CD14-positive monocyte (primary cell): ENCODE measurements around the gene AGAP1. TPM values are rescaled to one million over a fixed set of nuclear protein-coding genes. Genes with fewer than 3 reads are reported as not detected.
A peak's percentile ranks its signal among the peaks of the same experiment; 100 is the strongest.

Source experiments
- DNase-seq, 3 donors: peaks; one replicate each; pipeline ENCODE4 v3.0.0-alpha.2; 2011 to 2022
- H2AFZ ChIP-seq: 2 replicates; pipeline ENCODE4 v1.6.0; 2012; ENCODE audit warnings: mild to moderate bottlenecking, low read depth, low read length, inconsistent platforms; ENCODE audit not compliant: insufficient read depth, poor library complexity, severe bottlenecking
- H3K27ac ChIP-seq, 2 donors: 1 replicate in 1 of 2; 2 replicates in 1 of 2; pipeline ENCODE4 v1.5.1; 2012 to 2013; ENCODE audit warnings: low read length in 2 of 2, control low read depth in 1 of 2, inconsistent platforms in 1 of 2, low read depth in 1 of 2, mild to moderate bottlenecking in 1 of 2
- H3K27me3 ChIP-seq, 2 donors: one replicate each; pipeline versions ENCODE4 v1.6.0 to v1.6.1; 2011 to 2013; ENCODE audit warnings: low read length in 2 of 2; ENCODE audit not compliant: control insufficient read depth in 2 of 2, insufficient read depth in 2 of 2
- H3K36me3 ChIP-seq, 2 donors: replicated peaks in 1 of 2; 1 replicate in 1 of 2; 2 replicates in 1 of 2; pipeline versions ENCODE4 v1.5.1 to v1.6.1; 2012 to 2013; ENCODE audit warnings: low read length in 2 of 2, control low read depth in 1 of 2, inconsistent platforms in 1 of 2, mild to moderate bottlenecking in 1 of 2; ENCODE audit not compliant: insufficient read depth in 2 of 2, control insufficient read depth in 1 of 2
- H3K4me1 ChIP-seq, 2 donors: 1 replicate in 1 of 2; 2 replicates in 1 of 2; pipeline versions ENCODE4 v1.5.1 to v1.6.1; 2012 to 2013; ENCODE audit warnings: low read length in 2 of 2, control low read depth in 1 of 2, inconsistent platforms in 1 of 2, mild to moderate bottlenecking in 1 of 2, moderate library complexity in 1 of 2; ENCODE audit not compliant: insufficient read depth in 2 of 2, control insufficient read depth in 1 of 2
- H3K4me2 ChIP-seq: replicated peaks from 2 replicates; pipeline ENCODE3; 2012; ENCODE audit warnings: low read length, moderate library complexity, mild to moderate bottlenecking; ENCODE audit not compliant: poor library complexity, severe bottlenecking; ENCODE audit errors: extremely low read depth
- H3K4me3 ChIP-seq, 3 experiments: fragments of 200-600 bp in 1 of 3; sonication (generic) in 1 of 3; replicated peaks in 1 of 3; 1 replicate in 2 of 3; 2 replicates in 1 of 3; pipeline ENCODE4 v1.5.1; 2011 to 2013; ENCODE audit warnings: low read length in 3 of 3, mild to moderate bottlenecking in 3 of 3, control low read depth in 2 of 3, low read depth in 2 of 3, inconsistent platforms in 1 of 3, moderate library complexity in 1 of 3
- H3K79me2 ChIP-seq: 2 replicates; pipeline ENCODE4 v1.6.0; 2012; ENCODE audit warnings: mild to moderate bottlenecking, control low read depth, inconsistent platforms, low read length, moderate library complexity; ENCODE audit not compliant: insufficient read depth
- H3K9ac ChIP-seq: 2 replicates; pipeline ENCODE4 v1.6.0; 2017; ENCODE audit warnings: low read length, mild to moderate bottlenecking; ENCODE audit not compliant: insufficient read depth, poor library complexity, severe bottlenecking
- H3K9me3 ChIP-seq, 2 donors: replicated peaks in 1 of 2; 1 replicate in 1 of 2; 2 replicates in 1 of 2; pipeline versions ENCODE4 v1.5.1 to v1.6.1; 2012 to 2013; ENCODE audit warnings: low read length in 2 of 2, control low read depth in 1 of 2; ENCODE audit not compliant: control insufficient read depth in 1 of 2, insufficient read depth in 1 of 2
- H4K20me1 ChIP-seq: 2 replicates; pipeline ENCODE4 v1.6.0; 2012; ENCODE audit warnings: mild to moderate bottlenecking, low read length, control low read depth, moderate library complexity; ENCODE audit not compliant: insufficient read depth
- H3K27ac Mint-ChIP-seq, 7 donors: one replicate each; pipeline ENCODE4 v1.8.0; 2020; ENCODE audit warnings: mild to moderate bottlenecking in 7 of 7, mixed read lengths in 7 of 7, moderate library complexity in 6 of 7, inconsistent platforms in 2 of 7
- H3K27me3 Mint-ChIP-seq, 3 donors: one replicate each; pipeline ENCODE4 v1.8.0; 2021 to 2022; ENCODE audit warnings: low read depth in 3 of 3, mild to moderate bottlenecking in 3 of 3, mixed read lengths in 3 of 3, moderate library complexity in 3 of 3, inconsistent platforms in 1 of 3
- H3K36me3 Mint-ChIP-seq, 2 donors: one replicate each; pipeline ENCODE4 v1.8.0; 2020; ENCODE audit warnings: mixed read lengths in 2 of 2, inconsistent platforms in 1 of 2, mild to moderate bottlenecking in 1 of 2
- H3K4me1 Mint-ChIP-seq: one replicate; pipeline ENCODE4 v1.8.0; 2020; ENCODE audit warnings: mild to moderate bottlenecking, mixed read lengths
- H3K4me3 Mint-ChIP-seq, 2 donors: one replicate each; pipeline ENCODE4 v1.8.0; 2020; ENCODE audit warnings: mild to moderate bottlenecking in 2 of 2, mixed read lengths in 2 of 2, moderate library complexity in 1 of 2
- H3K9me3 Mint-ChIP-seq, 7 donors: one replicate each; pipeline ENCODE4 v1.8.0; 2020 to 2022; ENCODE audit warnings: mixed read lengths in 7 of 7, mild to moderate bottlenecking in 6 of 7, moderate library complexity in 6 of 7, inconsistent platforms in 2 of 7
- CTCF ChIP-seq: fragments of 200-600 bp; IDR thresholded peaks from one replicate; pipeline ENCODE4 v1.8.0; 2022; ENCODE audit warnings: antibody characterized with exemption, mild to moderate bottlenecking
- WGBS: methylation state at CpG from one replicate; pipeline ENCODE4 v1.1.5; 2013; ENCODE audit warnings: missing lambda C conversion rate; ENCODE audit not compliant: insufficient coverage; 5-methylcytosine and 5-hydroxymethylcytosine counted together
- intact Hi-C, 2 donors: fragments of 100-400 bp; cut with micrococcal nuclease; formaldehyde crosslinking; loops; one replicate each; pipeline versions ENCODE4 v1.15.0 to v1.15.1; 2023
- polyA plus RNA-seq, 3 donors: library from polyadenylated mRNA; depleted of rRNA in 1 of 3; unstranded in 2 of 3; stranded (reverse) in 1 of 3; fragments of 300-500 nt in 2 of 3; fragments of >200 nt in 1 of 3; fragmentation: Illumina TruSeq in 2 of 3; gene quantifications; 1 replicate in 2 of 3; 2 replicates in 1 of 3; pipeline ENCODE4 v1.2.3, GENCODE V29; 2012 to 2021

The AGAP1 gene
- polyA plus RNA-seq, 3 donors = 0.12 TPM; not detected in 2

GRCh38 chr2:236086971-236087465 lies 593.2 kb downstream of the AGAP1 start:
- H3K79me2 ChIP-seq = no peaks in the 10 kb centered on the region

GRCh38 chr2:236088368-236089057 lies 594.7 kb downstream of the AGAP1 start:
- Histone ChIP-seq H3K4me3 (no peak overlapping the region), H3K9me3 (no peaks in the 10 kb centered on the region), H3K9ac (no peak overlapping the region), H3K36me3 (no peaks in the 10 kb centered on the region), H3K4me2 (no peak overlapping the region), H3K27me3 (no peaks in the 10 kb centered on the region), H3K27ac (no peak overlapping the region), H3K4me1 (no peaks in the 10 kb centered on the region), H4K20me1 (no peaks in the 10 kb centered on the region), H2AFZ (no peak overlapping the region), H3K79me2 (no peaks in the 10 kb centered on the region)
- WGBS = 93% methylated on average over 2 of the region's 8 CpGs
- intact Hi-C loops = no loop called here
- H3K4me3 Mint-ChIP-seq = no peak overlapping the region
- no peaks in the 10 kb centered on the region for H3K36me3 Mint-ChIP-seq
- no peak overlapping the region for H3K27ac Mint-ChIP-seq
- no peak for TF ChIP-seq CTCF
- no peak for DNase-seq
- no peaks in the 10 kb centered on the region for H3K4me1 Mint-ChIP-seq
- peaks cover 0 to 6% (median 5%) of the 10 kb centered on the region in 3 donors for H3K27me3 Mint-ChIP-seq
- H3K9me3 Mint-ChIP-seq = no peaks in the 10 kb centered on the region

More at GRCh38 chr2:236086971-236087465, 593.2 kb downstream of the AGAP1 start:
- Mint-ChIP-seq H3K4me3 (no peak overlapping the region), H3K27me3 (peaks cover 0 to 4% (median 3%) of the 10 kb centered on the region in 3 donors), H3K36me3 (no peaks in the 10 kb centered on the region), H3K27ac (peak overlapping the region in 1 of 7 donors; percentile 80), H3K9me3 (peaks cover 0 to 2% (median 0%) of the 10 kb centered on the region in 7 donors), H3K4me1 (no peaks in the 10 kb centered on the region)
- Histone ChIP-seq H3K9ac (no peak overlapping the region), H3K36me3 (no peaks in the 10 kb centered on the region), H3K4me2 (no peak overlapping the region), H3K4me3 (no peak overlapping the region), H3K9me3 (no peaks in the 10 kb centered on the region), H3K27me3 (no peaks in the 10 kb centered on the region), H3K4me1 (no peaks in the 10 kb centered on the region), H2AFZ (no peak overlapping the region), H3K27ac (no peak overlapping the region), H4K20me1 (no peaks in the 10 kb centered on the region)
- intact Hi-C loops = no loop called here
- no peak for TF ChIP-seq CTCF
- 80% methylated on average over 1 of the region's 8 CpGs for WGBS
- DNase-seq = no peak
